ENCODE measurements around the gene CD300A.

The CD300A gene

DNA sequence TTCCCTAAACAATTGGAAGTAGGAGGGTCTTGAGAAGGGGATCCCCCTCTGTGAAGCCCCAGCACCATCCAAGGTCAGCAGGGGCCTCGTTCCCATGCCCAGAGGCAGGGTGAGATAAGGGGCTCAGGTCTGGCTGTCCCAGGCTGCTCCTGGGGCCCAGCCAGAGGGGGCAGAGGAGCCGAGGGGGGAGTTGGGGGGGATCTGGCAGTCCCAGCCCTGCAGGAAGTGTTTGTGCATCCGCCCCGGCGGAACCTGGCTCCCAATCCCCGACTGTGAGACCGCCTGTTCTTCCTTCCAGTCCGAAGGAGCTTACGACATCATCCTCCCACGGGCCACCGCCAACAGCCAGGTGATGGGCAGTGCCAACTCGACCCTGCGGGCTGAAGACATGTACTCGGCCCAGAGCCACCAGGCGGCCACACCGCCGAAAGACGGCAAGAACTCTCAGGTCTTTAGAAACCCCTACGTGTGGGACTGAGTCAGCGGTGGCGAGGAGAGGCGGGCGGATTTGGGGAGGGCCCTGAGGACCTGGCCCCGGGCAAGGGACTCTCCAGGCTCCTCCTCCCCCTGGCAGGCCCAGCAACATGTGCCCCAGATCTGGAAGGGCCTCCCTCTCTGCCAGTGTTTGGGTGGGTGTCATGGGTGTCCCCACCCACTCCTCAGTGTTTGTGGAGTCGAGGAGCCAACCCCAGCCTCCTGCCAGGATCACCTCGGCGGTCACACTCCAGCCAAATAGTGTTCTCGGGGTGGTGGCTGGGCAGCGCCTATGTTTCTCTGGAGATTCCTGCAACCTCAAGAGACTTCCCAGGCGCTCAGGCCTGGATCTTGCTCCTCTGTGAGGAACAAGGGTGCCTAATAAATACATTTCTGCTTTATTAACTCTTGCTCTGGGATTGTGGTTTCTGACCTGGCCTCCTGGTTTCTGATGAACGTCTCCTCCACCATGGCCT lies 19.6 kb upstream of the CD300A start:
- TF ChIP-seq YY1 (IDR thresholded peaks at IDR 0.05; ENCODE audit: low read depth) (no peak), ZBTB7A (IDR thresholded peaks at IDR 0.05; ENCODE audit: low read depth) (no peak), TAF1 (IDR thresholded peaks at IDR 0.05; ENCODE audit: low read depth) (no peak), EP300 (IDR thresholded peaks at IDR 0.05; ENCODE audit: borderline replicate concordance) (no peak), TCF12 (IDR thresholded peaks at IDR 0.05; ENCODE audit: low read depth) (no peak), TEAD4 (IDR thresholded peaks at IDR 0.05) (no peak), CEBPB (IDR thresholded peaks at IDR 0.05) (no peak), EGR1 (IDR thresholded peaks at IDR 0.05) (no peak), MAX (IDR thresholded peaks at IDR 0.05) (no peak), CREB1 (IDR thresholded peaks at IDR 0.05; ENCODE audit: low read depth) (no peak), RAD21 (IDR thresholded peaks at IDR 0.05; ENCODE audit: low read depth) (no peak), REST (IDR thresholded peaks at IDR 0.05; ENCODE audit: low read depth) (no peak), FOXM1 (IDR thresholded peaks at IDR 0.05; ENCODE audit: borderline replicate concordance, low read depth) (no peak), NFIC (IDR thresholded peaks at IDR 0.05) (no peak)
- TF ChIP-seq, protein P1, sequence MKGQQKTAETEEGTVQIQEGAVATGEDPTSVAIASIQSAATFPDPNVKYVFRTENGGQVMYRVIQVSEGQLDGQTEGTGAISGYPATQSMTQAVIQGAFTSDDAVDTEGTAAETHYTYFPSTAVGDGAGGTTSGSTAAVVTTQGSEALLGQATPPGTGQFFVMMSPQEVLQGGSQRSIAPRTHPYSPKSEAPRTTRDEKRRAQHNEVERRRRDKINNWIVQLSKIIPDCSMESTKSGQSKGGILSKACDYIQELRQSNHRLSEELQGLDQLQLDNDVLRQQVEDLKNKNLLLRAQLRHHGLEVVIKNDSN (IDR thresholded peaks at IDR 0.05) = no peak

- TF ChIP-seq EP300 (IDR thresholded peaks at IDR 0.05; ENCODE audit: borderline replicate concordance) = no peak
- TF ChIP-seq EGR1 (IDR thresholded peaks at IDR 0.05) = no peak
- TF ChIP-seq, protein P1 (IDR thresholded peaks at IDR 0.05) = no peak
- no peak for TF ChIP-seq RAD21 (IDR thresholded peaks at IDR 0.05; ENCODE audit: low read depth)
Measured at GRCh38 chr17:74447628-74448159, 18.7 kb upstream of the CD300A start.

DNA sequence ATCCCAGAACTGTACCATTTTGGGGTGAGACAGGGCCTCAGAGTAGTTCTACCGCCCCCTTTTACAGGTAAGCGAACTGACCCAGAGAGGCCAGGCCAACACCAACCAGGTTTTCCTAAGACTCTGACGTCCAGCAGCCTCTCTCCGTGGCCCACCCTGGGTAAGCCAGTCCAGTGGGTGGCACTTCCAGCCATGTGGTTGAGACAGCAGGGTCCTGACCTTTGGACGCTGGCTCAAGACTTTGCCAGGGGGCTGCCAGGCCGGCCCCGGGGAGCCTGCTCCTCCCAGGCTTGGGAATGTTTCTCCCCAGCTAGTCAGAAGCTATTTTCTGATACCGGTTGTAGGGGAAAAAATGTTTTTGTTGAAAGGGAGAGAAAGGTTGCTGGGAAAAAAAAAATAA lies 17.7 kb upstream of the CD300A start:
- TF ChIP-seq TCF12 (IDR thresholded peaks at IDR 0.05; ENCODE audit: low read depth) (no peak), ZBTB7A (IDR thresholded peaks at IDR 0.05; ENCODE audit: low read depth) (no peak), EGR1 (IDR thresholded peaks at IDR 0.05) (no peak), CEBPB (IDR thresholded peaks at IDR 0.05) (no peak)

DNA sequence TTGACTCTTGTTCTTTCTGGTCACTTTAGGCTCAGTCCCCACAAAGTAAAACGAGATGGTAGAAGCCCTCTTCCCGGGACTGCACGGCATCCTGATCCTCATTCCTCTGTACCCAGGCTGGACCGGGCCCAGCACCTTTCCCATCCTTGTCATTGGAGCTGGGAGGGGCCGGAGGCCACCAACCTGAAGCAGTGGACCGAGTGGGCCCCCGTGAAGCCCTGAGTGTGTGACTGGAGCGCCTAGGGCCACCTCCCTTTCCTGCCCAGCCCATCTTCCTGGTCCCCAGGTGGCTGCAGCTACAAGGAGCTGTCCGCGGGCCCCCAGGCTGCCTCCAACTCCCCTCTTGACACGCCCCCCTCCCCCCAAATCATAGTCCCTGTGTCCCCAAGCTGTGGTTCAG lies 17.1 kb upstream of the CD300A start:
- TF ChIP-seq MAX (IDR thresholded peaks at IDR 0.05) (no peak), EGR1 (IDR thresholded peaks at IDR 0.05) (no peak), ZBTB7A (IDR thresholded peaks at IDR 0.05; ENCODE audit: low read depth) (no peak), TAF1 (IDR thresholded peaks at IDR 0.05; ENCODE audit: low read depth) (no peak), CEBPB (IDR thresholded peaks at IDR 0.05) (no peak), YY1 (IDR thresholded peaks at IDR 0.05; ENCODE audit: low read depth) (no peak), RAD21 (IDR thresholded peaks at IDR 0.05; ENCODE audit: low read depth) (no peak), EP300 (IDR thresholded peaks at IDR 0.05; ENCODE audit: borderline replicate concordance) (no peak), CREB1 (IDR thresholded peaks at IDR 0.05; ENCODE audit: low read depth) (no peak), TEAD4 (IDR thresholded peaks at IDR 0.05) (no peak), FOXM1 (IDR thresholded peaks at IDR 0.05; ENCODE audit: borderline replicate concordance, low read depth) (no peak), REST (IDR thresholded peaks at IDR 0.05; ENCODE audit: low read depth) (no peak), NFIC (IDR thresholded peaks at IDR 0.05) (no peak), TCF12 (IDR thresholded peaks at IDR 0.05; ENCODE audit: low read depth) (no peak)
- TF ChIP-seq, protein P1 (IDR thresholded peaks at IDR 0.05) = no peak

- TF ChIP-seq EGR1 (IDR thresholded peaks at IDR 0.05) (no peak), FOXM1 (IDR thresholded peaks at IDR 0.05; ENCODE audit: borderline replicate concordance, low read depth) (no peak), EP300 (IDR thresholded peaks at IDR 0.05; ENCODE audit: borderline replicate concordance) (no peak), RAD21 (IDR thresholded peaks at IDR 0.05; ENCODE audit: low read depth) (no peak), TEAD4 (IDR thresholded peaks at IDR 0.05) (no peak), REST (IDR thresholded peaks at IDR 0.05; ENCODE audit: low read depth) (no peak), YY1 (IDR thresholded peaks at IDR 0.05; ENCODE audit: low read depth) (no peak), TAF1 (IDR thresholded peaks at IDR 0.05; ENCODE audit: low read depth) (no peak)
Measured at GRCh38 chr17:74449773-74450172, 16.7 kb upstream of the CD300A start.
